ENCODE data around the gene ACTN3.

- TF ChIP-seq CTCF (conservative IDR thresholded peaks at IDR 0.05; ENCODE audit: low read depth in 2 of 2) (no peak), POLR2AphosphoS5 (IDR thresholded peaks at IDR 0.05; ENCODE audit: low read depth) (no peak), EZH2phosphoT487 (IDR thresholded peaks at IDR 0.05; ENCODE audit: unreplicated experiment) (no peak), EZH2 (IDR thresholded peaks at IDR 0.05; ENCODE audit: low read depth, unreplicated experiment) (no peak), JUNB (IDR thresholded peaks at IDR 0.05; ENCODE audit: unreplicated experiment) (no peak), NANOG (IDR thresholded peaks at IDR 0.05; ENCODE audit: borderline replicate concordance) (no peak), CREB1 (CRISPR knock-in tag; IDR thresholded peaks at IDR 0.05; ENCODE audit: low read depth) (no peak), REST (IDR thresholded peaks at IDR 0.05; ENCODE audit: unreplicated experiment) (no peak), ZNF114 (CRISPR knock-in tag; IDR thresholded peaks at IDR 0.05) (no peak), ZNF331 (CRISPR knock-in tag; IDR thresholded peaks at IDR 0.05; ENCODE audit: low read depth) (no peak)
Observed at GRCh38 chr11:66589996-66590675, 43.4 kb downstream of the ACTN3 start.

All from GM23338 (cell line).